ENCODE measurements around the gene MEIOSIN. TPM values are rescaled to one million over a fixed set of nuclear protein-coding genes. Genes with fewer than 3 reads are reported as not detected.

MEIOSIN gene
- total RNA-seq, 2 experiments from 2014 or later = not detected

DNA sequence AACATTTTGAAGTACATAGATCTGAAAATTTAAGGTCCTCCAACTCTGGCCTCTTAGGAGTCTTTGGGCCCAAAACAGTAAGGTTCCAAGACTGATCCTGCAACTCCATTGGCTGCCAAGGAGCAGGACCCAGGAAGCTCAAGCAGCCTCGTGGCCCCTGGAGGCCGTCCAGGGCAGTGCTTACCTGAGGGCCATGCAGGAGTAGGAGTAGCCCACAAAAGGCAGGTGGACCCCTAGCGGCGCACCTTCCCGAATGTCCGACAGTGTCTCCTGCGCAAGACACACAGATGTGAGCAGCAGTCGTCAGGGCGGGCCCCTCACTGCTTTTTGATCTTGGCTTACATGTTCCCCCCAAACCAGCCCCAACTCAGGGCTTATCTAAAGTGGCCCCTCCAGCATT lies 41.5 kb downstream of the MEIOSIN start:
- Histone ChIP-seq H2AFZ (ENCODE audit: low read length) (no peak overlapping the region), H3K4me3 (ENCODE audit: low read depth, low read length, poor library complexity, severe bottlenecking) (no peak overlapping the region), H3K27ac (ENCODE audit: low read depth, low read length, poor library complexity, severe bottlenecking) (no peak overlapping the region), H3K9me3 (ENCODE audit: low read length) (no peaks in the 10 kb centered on the region), H3K79me2 (ENCODE audit: insufficient read depth, low read depth, low read length) (no peaks in the 10 kb centered on the region), H3K4me2 (ENCODE audit: low read length) (no peak overlapping the region), H3K36me3 (ENCODE audit: insufficient read depth, low read length) (peaks cover 7% of the 10 kb centered on the region; the same call in 1 of the 2 replicates), H3K4me1 (ENCODE audit: insufficient read depth, low read length, poor library complexity, severe bottlenecking) (peaks cover 34% of the 10 kb centered on the region), H3K9me2 (ENCODE audit: insufficient read depth, low read length) (no peaks in the 10 kb centered on the region), H4K20me1 (ENCODE audit: insufficient read depth, low read length) (no peaks in the 10 kb centered on the region)
- BruUV-seq (replicated peaks) = no TSS peak
- no peak for DNase-seq (ENCODE audit: low spot score)
- no peak for TF ChIP-seq EZH2phosphoT487 (IDR thresholded peaks at IDR 0.05; ENCODE audit: borderline replicate concordance, low read depth, low read length)
- TF ChIP-seq, protein P1, sequence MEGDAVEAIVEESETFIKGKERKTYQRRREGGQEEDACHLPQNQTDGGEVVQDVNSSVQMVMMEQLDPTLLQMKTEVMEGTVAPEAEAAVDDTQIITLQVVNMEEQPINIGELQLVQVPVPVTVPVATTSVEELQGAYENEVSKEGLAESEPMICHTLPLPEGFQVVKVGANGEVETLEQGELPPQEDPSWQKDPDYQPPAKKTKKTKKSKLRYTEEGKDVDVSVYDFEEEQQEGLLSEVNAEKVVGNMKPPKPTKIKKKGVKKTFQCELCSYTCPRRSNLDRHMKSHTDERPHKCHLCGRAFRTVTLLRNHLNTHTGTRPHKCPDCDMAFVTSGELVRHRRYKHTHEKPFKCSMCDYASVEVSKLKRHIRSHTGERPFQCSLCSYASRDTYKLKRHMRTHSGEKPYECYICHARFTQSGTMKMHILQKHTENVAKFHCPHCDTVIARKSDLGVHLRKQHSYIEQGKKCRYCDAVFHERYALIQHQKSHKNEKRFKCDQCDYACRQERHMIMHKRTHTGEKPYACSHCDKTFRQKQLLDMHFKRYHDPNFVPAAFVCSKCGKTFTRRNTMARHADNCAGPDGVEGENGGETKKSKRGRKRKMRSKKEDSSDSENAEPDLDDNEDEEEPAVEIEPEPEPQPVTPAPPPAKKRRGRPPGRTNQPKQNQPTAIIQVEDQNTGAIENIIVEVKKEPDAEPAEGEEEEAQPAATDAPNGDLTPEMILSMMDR (conservative IDR thresholded peaks at IDR 0.05; ENCODE audit: low read length) = no peak
- ChIA-PET CTCF (ENCODE audit: unreplicated experiment) (no interaction called here), POLR2A (no interaction called here)
- intact Hi-C loops (cut with micrococcal nuclease; ENCODE audit: unreplicated experiment) = loop anchor here (5.0 kb wide), 1 partner anchor 82 kb away; the partner anchor contains the start of genes QPCTL and SNRPD2

DNA sequence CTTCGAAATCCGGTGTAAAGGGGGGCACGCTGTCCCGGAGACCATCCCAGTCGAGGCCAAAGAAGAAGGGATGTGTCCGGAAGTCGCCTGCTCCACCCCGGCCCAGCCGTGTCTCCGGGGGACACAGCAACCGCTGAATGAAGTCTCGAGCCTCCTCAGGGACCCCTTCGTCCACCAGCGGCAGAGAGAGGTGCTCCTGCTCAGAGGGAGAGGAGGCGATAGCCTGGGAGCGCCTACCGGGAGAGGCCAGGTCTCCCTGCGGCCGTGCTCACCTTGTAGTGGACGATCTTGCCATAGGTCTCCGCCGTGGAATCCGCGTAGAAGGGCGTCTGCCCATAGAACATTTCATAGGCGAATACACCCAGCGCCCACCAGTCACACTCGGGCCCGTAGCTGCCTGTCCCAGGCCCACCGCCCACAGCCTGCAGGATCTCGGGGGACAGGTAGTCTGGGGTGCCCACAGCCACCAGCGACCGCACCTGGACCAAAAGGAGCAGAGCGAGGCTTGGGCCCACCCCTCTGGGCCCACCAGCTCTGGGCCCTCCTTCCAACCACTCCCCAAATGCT lies 44.2 kb downstream of the MEIOSIN start:
- BruUV-seq (replicated peaks) = no TSS peak
- Histone ChIP-seq H2AFZ (ENCODE audit: low read length) (no peak overlapping the region), H3K36me3 (ENCODE audit: insufficient read depth, low read length) (peaks cover 7% of the 10 kb centered on the region; the same call in 1 of the 2 replicates), H3K9me3 (ENCODE audit: low read length) (no peaks in the 10 kb centered on the region), H3K4me2 (ENCODE audit: low read length) (no peak overlapping the region), H3K27ac (ENCODE audit: low read depth, low read length, poor library complexity, severe bottlenecking) (no peak overlapping the region), H3K4me3 (ENCODE audit: low read depth, low read length, poor library complexity, severe bottlenecking) (no peak overlapping the region), H3K4me1 (ENCODE audit: insufficient read depth, low read length, poor library complexity, severe bottlenecking) (peaks cover 25% of the 10 kb centered on the region), H4K20me1 (ENCODE audit: insufficient read depth, low read length) (no peaks in the 10 kb centered on the region; the same call in 1 of the 2 replicates), H3K9me2 (ENCODE audit: insufficient read depth, low read length) (no peaks in the 10 kb centered on the region), H3K79me2 (ENCODE audit: insufficient read depth, low read depth, low read length) (no peaks in the 10 kb centered on the region)
- DNase-seq (ENCODE audit: low spot score) = no peak
- TF ChIP-seq, protein P1 (conservative IDR thresholded peaks at IDR 0.05; ENCODE audit: low read length) = no peak
- TF ChIP-seq EZH2phosphoT487 (IDR thresholded peaks at IDR 0.05; ENCODE audit: borderline replicate concordance, low read depth, low read length) = no peak
- ChIA-PET CTCF (ENCODE audit: unreplicated experiment) (no interaction called here), POLR2A (no interaction called here)
- intact Hi-C loops (cut with micrococcal nuclease; ENCODE audit: unreplicated experiment) = no loop called here

DNA sequence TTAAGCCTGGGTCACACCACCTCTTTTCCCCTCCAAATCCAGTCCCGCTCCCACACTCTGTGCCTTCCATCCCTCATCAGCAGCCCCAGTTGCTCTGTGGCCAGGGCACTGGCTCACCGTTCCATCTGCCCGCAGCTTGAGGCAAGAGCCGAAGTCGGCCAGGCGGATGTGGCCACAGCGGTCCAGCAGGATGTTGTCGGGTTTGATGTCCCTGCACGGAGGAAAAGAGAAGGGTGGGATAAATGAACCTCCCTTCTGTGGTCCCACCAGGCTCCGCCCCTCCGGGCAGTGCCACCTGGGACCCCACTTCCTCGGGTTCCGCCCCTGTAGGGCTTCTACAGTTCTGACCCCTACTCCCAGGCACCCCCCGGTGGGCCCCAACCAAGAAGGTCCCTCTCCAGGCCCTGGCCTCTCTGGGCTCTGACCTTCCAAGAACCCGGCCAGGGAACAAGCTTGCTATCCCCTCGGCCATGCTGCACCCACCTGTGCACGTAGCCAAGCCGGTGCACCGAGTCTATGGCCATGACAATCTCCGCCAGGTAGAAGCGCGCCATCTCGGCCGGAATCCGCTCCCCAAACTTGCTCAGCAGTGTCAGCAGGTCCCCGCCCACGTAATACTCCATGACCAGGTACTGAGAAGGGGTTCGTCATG lies 44.9 kb downstream of the MEIOSIN start:
- CTCF ChIA-PET (ENCODE audit: unreplicated experiment) = no interaction called here

More for the DNA sequence above, 44.9 kb downstream of the MEIOSIN start:
- Histone ChIP-seq H3K9me2 (ENCODE audit: insufficient read depth, low read length) (no peaks in the 10 kb centered on the region), H3K36me3 (ENCODE audit: insufficient read depth, low read length) (peaks cover 7% of the 10 kb centered on the region; the same call in 1 of the 2 replicates), H3K79me2 (ENCODE audit: insufficient read depth, low read depth, low read length) (no peaks in the 10 kb centered on the region), H3K4me2 (ENCODE audit: low read length) (no peak overlapping the region), H3K4me3 (ENCODE audit: low read depth, low read length, poor library complexity, severe bottlenecking) (no peak overlapping the region), H3K4me1 (ENCODE audit: insufficient read depth, low read length, poor library complexity, severe bottlenecking) (peaks cover 18% of the 10 kb centered on the region), H4K20me1 (ENCODE audit: insufficient read depth, low read length) (no peaks in the 10 kb centered on the region; the same call in 1 of the 2 replicates), H3K9me3 (ENCODE audit: low read length) (no peaks in the 10 kb centered on the region), H2AFZ (ENCODE audit: low read length) (no peak overlapping the region), H3K27ac (ENCODE audit: low read depth, low read length, poor library complexity, severe bottlenecking) (no peak overlapping the region)
- DNase-seq (ENCODE audit: low spot score) = no peak
- TF ChIP-seq, protein P1 (conservative IDR thresholded peaks at IDR 0.05; ENCODE audit: low read length) = no peak
- TF ChIP-seq EZH2phosphoT487 (IDR thresholded peaks at IDR 0.05; ENCODE audit: borderline replicate concordance, low read depth, low read length) = no peak
- intact Hi-C loops (cut with micrococcal nuclease; ENCODE audit: unreplicated experiment) = no loop called here
- POLR2A ChIA-PET = no interaction called here
- no TSS peak for BruUV-seq (replicated peaks)

Data from OCI-LY7 (cell line).